A673 (cell line): ENCODE measurements around the gene ADAM12.

Experiments used
- EZH2 ChIP-seq: fragments of 200-600 bp; sonication (generic); IDR thresholded peaks from 2 replicates; pipeline ENCODE4 v1.6.1; 2017; ENCODE audit warnings: borderline replicate concordance, low read depth, mild to moderate bottlenecking, mixed read lengths, antibody characterized with exemption, low read length; ENCODE audit not compliant: poor library complexity, severe bottlenecking
- TF ChIP-seq, protein P1 (sequence below): fragments of 300-800, 200-600 bp; sonication (generic); conservative IDR thresholded peaks from 2 replicates; pipeline ENCODE4 v1.5.1; 2017; ENCODE audit warnings: low read depth, mild to moderate bottlenecking, antibody characterized with exemption, low read length, moderate library complexity, mixed read lengths

DNA sequence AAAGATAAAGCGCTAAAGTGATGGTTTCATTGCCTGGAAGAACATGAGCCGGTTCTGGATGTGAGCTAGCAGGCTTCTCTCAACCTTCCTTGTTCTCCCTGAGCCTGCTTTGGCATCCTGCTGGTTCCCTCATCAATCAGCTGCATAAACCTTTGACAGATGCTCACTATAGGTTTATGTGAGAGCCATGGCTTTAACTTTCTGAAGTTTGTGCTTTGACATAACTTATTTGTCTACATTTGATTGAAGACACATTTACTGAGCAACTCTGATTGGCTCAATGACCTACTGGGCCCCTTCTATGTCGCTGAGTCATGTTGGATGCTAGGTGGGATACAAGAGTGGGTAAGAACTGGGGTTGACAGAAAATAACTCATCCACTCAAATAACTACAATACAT lies 192.0 kb downstream of the ADAM12 start:
- TF ChIP-seq, protein P1, sequence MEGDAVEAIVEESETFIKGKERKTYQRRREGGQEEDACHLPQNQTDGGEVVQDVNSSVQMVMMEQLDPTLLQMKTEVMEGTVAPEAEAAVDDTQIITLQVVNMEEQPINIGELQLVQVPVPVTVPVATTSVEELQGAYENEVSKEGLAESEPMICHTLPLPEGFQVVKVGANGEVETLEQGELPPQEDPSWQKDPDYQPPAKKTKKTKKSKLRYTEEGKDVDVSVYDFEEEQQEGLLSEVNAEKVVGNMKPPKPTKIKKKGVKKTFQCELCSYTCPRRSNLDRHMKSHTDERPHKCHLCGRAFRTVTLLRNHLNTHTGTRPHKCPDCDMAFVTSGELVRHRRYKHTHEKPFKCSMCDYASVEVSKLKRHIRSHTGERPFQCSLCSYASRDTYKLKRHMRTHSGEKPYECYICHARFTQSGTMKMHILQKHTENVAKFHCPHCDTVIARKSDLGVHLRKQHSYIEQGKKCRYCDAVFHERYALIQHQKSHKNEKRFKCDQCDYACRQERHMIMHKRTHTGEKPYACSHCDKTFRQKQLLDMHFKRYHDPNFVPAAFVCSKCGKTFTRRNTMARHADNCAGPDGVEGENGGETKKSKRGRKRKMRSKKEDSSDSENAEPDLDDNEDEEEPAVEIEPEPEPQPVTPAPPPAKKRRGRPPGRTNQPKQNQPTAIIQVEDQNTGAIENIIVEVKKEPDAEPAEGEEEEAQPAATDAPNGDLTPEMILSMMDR, result no peak
- TF ChIP-seq EZH2, result no peak
